Measurements from ENCODE around the gene CARD11.

DNA sequence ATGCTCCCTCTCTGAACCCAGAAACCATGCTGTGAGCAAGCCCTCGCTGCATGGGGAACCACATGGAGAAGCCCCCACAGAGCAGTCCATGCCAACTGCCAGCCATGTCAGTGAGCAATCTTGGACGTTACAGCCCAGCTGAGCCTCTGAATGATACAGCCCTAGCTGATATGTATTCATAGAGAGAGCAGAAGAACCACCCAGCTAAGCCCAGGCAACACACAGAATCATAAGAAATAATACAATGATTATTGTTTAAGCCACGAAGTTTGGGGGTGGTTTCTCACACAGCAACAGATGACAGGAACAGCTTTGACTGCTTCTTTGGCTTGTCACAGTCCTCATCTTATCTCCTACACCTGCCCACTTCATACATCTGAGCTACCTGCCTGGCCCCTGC lies 32.5 kb upstream of the CARD11 start:
- TF ChIP-seq, protein P1, sequence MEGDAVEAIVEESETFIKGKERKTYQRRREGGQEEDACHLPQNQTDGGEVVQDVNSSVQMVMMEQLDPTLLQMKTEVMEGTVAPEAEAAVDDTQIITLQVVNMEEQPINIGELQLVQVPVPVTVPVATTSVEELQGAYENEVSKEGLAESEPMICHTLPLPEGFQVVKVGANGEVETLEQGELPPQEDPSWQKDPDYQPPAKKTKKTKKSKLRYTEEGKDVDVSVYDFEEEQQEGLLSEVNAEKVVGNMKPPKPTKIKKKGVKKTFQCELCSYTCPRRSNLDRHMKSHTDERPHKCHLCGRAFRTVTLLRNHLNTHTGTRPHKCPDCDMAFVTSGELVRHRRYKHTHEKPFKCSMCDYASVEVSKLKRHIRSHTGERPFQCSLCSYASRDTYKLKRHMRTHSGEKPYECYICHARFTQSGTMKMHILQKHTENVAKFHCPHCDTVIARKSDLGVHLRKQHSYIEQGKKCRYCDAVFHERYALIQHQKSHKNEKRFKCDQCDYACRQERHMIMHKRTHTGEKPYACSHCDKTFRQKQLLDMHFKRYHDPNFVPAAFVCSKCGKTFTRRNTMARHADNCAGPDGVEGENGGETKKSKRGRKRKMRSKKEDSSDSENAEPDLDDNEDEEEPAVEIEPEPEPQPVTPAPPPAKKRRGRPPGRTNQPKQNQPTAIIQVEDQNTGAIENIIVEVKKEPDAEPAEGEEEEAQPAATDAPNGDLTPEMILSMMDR (conservative IDR thresholded peaks at IDR 0.05 in 1 of 2, IDR thresholded peaks at IDR 0.05 in 1 of 2; ENCODE audit: extremely low read depth in 1 of 2, insufficient read depth in 1 of 2, low read depth in 1 of 2, low read length in 2 of 2), result no peak
- no peak for TF ChIP-seq EZH2 (IDR thresholded peaks at IDR 0.05; ENCODE audit: borderline replicate concordance, low read length)
